IPS-18a (cell line): ENCODE data around the gene CHSY1.

Source experiments
- H3K27ac ChIP-seq: one replicate; pipeline ENCODE4 v1.5.1; 2013; ENCODE audit warnings: low read length
- H3K27me3 ChIP-seq: one replicate; pipeline ENCODE4 v1.6.1; 2013; ENCODE audit warnings: mild to moderate bottlenecking, low read length; ENCODE audit not compliant: control insufficient read depth, insufficient read depth
- H3K36me3 ChIP-seq: one replicate; pipeline ENCODE4 v1.6.1; 2013; ENCODE audit warnings: low read depth, low read length; ENCODE audit not compliant: control insufficient read depth
- H3K4me1 ChIP-seq: one replicate; pipeline ENCODE4 v1.6.1; 2013; ENCODE audit warnings: low read depth, low read length; ENCODE audit not compliant: control insufficient read depth
- H3K4me3 ChIP-seq: one replicate; pipeline ENCODE4 v1.5.1; 2013; ENCODE audit warnings: low read length
- H3K9ac ChIP-seq: one replicate; pipeline ENCODE4 v1.6.1; 2013; ENCODE audit warnings: mild to moderate bottlenecking, low read length, moderate library complexity
- H3K9me3 ChIP-seq: one replicate; pipeline ENCODE4 v1.6.1; 2013; ENCODE audit warnings: low read depth, low read length; ENCODE audit not compliant: control insufficient read depth

CHSY1 gene

DNA sequence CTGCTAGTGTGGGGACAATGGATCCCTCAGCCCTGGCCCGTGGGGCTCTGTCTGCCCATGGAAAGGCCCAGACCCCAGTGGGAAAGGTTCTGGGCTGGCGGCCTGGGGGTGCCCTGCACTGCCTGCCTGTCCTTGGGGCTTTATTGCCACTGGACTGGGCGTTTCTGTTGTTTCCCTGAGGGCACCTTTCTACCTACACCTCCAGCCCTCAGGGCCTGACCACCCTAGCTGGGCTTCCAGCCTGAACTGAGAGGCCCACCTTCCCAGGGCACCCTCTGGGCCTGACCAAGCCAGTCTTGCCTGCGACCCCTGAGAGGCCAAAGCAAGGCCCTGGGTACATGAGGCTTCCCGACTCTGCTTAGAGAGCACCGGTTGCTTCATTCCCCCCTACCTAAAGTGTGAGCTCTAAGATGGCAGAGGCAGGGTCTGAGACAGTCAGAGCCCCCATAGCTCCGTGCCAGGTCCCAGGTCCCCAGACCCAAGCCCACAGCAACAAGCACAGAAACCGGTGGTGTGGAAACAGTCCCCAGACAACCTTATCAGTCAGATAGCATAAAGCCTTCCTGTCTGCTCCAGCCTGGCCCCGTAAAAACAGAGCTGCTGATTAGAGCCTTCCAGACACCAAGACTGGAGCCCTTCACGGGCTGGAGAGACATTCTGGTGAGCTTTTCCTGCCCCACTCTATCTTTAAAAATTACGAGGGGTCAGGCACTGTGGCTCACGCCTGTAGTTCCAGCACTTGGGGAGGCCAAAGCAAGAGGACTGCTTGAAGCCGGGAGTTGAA is 102.8 kb downstream of the CHSY1 start:
- Histone ChIP-seq H3K4me3 (no peak overlapping the region), H3K4me1 (no peaks in the 10 kb centered on the region), H3K9me3 (no peaks in the 10 kb centered on the region), H3K36me3 (no peaks in the 10 kb centered on the region), H3K9ac (no peak overlapping the region), H3K27me3 (no peaks in the 10 kb centered on the region), H3K27ac (no peak overlapping the region)

- H3K4me1 ChIP-seq = no peaks in the 10 kb centered on the region
- H3K36me3 ChIP-seq = no peaks in the 10 kb centered on the region
- no peak overlapping the region for H3K27ac ChIP-seq
- H3K27me3 ChIP-seq = no peaks in the 10 kb centered on the region
- H3K9ac ChIP-seq = no peak overlapping the region
- no peak overlapping the region for H3K4me3 ChIP-seq
- H3K9me3 ChIP-seq = no peaks in the 10 kb centered on the region
These were observed 103.5 kb downstream of the CHSY1 start for GRCh38 chr15:101148166-101148880.

GRCh38 chr15:101147181-101147580 is 104.7 kb downstream of the CHSY1 start:
- Histone ChIP-seq H3K4me3 (no peak overlapping the region), H3K27me3 (no peaks in the 10 kb centered on the region), H3K36me3 (no peaks in the 10 kb centered on the region), H3K27ac (no peak overlapping the region), H3K4me1 (no peaks in the 10 kb centered on the region), H3K9ac (no peak overlapping the region), H3K9me3 (no peaks in the 10 kb centered on the region)

GRCh38 chr15:101146118-101146702 is 105.6 kb downstream of the CHSY1 start:
- no peaks in the 10 kb centered on the region for H3K27me3 ChIP-seq
- H3K4me3 ChIP-seq = no peak overlapping the region
- H3K9me3 ChIP-seq = no peaks in the 10 kb centered on the region
- no peaks in the 10 kb centered on the region for H3K36me3 ChIP-seq
- no peak overlapping the region for H3K27ac ChIP-seq
- H3K9ac ChIP-seq = no peak overlapping the region
- no peaks in the 10 kb centered on the region for H3K4me1 ChIP-seq

- H3K27ac ChIP-seq = no peak overlapping the region
- H3K9ac ChIP-seq = no peak overlapping the region
- no peaks in the 10 kb centered on the region for H3K4me1 ChIP-seq
- H3K9me3 ChIP-seq = no peaks in the 10 kb centered on the region
- H3K27me3 ChIP-seq = no peaks in the 10 kb centered on the region
- H3K4me3 ChIP-seq = no peak overlapping the region
- H3K36me3 ChIP-seq = no peaks in the 10 kb centered on the region
These were observed 106.5 kb downstream of the CHSY1 start for GRCh38 chr15:101145362-101145761.

DNA sequence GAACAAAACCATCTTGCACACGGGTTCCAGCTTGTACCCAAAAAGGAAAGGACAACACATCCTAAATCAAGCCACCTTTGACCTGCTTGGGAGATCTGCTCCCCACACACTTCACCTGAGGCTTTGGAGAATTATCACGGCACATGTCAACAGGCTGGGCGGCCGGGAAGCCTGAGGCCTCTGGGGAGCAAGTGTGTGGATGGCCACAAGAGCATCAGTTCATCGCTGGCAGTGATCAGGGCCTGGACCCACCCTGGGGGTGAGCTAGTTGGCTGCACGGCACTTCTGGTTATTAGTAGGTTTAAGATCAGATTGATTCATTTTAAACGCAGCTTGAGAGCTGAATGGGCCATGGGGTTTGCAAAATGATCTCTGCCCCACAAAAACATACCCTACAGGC is 108.5 kb downstream of the CHSY1 start:
- H3K27me3 ChIP-seq = no peaks in the 10 kb centered on the region
- H3K4me1 ChIP-seq = no peaks in the 10 kb centered on the region
- no peaks in the 10 kb centered on the region for H3K9me3 ChIP-seq
- no peak overlapping the region for H3K4me3 ChIP-seq
- H3K27ac ChIP-seq = no peak overlapping the region
- H3K36me3 ChIP-seq = no peaks in the 10 kb centered on the region
- no peak overlapping the region for H3K9ac ChIP-seq

DNA sequence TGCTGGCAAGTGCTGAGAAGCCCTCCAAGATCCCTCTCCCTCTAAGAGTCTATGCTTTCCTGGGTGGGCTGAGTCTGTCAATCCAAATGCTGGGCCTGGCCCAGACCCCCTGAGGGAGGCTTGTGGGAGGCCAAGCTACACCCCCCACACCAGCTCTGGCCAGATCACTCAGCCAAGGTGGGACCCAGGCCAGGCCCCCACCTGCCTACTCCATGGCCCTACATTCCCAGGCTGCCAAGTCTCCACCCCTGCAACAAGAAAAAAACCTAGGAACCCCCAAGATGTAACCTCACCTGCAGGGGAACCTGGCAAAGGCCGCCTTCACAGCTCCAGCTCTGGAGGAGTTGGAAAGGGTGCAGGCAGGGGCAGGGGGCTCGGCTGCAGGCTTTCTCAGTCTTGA is 109.1 kb downstream of the CHSY1 start:
- no peaks in the 10 kb centered on the region for H3K9me3 ChIP-seq
- H3K9ac ChIP-seq = no peak overlapping the region
- H3K36me3 ChIP-seq = no peaks in the 10 kb centered on the region
- no peaks in the 10 kb centered on the region for H3K4me1 ChIP-seq
- H3K27me3 ChIP-seq = no peaks in the 10 kb centered on the region
- H3K4me3 ChIP-seq = no peak overlapping the region
- H3K27ac ChIP-seq = no peak overlapping the region

- Histone ChIP-seq H3K4me1 (no peaks in the 10 kb centered on the region), H3K27ac (no peak overlapping the region), H3K27me3 (no peaks in the 10 kb centered on the region), H3K9ac (no peak overlapping the region), H3K9me3 (no peaks in the 10 kb centered on the region), H3K36me3 (no peaks in the 10 kb centered on the region), H3K4me3 (no peak overlapping the region)
These were observed 109.8 kb downstream of the CHSY1 start for GRCh38 chr15:101141926-101142527.

DNA sequence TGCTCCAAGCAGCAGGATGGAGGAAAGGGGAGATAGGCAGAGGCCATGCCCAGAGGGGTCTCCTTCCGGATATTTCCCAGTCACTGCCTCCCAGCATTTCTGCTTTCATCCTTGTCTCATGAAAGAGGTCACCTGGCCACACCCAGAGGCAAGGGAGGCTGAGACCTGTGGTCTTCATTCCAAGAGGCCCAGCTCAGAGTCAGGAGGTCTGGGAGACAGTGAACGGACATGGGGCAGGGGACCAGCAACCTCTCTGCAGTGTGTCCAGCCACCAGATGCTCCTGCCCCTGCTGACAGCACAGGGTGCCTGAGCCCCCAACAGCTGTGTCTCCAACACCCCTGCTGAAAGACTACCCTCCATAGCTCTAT is 111.2 kb downstream of the CHSY1 start:
- Histone ChIP-seq H3K36me3 (no peaks in the 10 kb centered on the region), H3K9me3 (no peaks in the 10 kb centered on the region), H3K27ac (no peak overlapping the region), H3K27me3 (no peaks in the 10 kb centered on the region), H3K9ac (no peak overlapping the region), H3K4me3 (no peak overlapping the region), H3K4me1 (no peaks in the 10 kb centered on the region)

DNA sequence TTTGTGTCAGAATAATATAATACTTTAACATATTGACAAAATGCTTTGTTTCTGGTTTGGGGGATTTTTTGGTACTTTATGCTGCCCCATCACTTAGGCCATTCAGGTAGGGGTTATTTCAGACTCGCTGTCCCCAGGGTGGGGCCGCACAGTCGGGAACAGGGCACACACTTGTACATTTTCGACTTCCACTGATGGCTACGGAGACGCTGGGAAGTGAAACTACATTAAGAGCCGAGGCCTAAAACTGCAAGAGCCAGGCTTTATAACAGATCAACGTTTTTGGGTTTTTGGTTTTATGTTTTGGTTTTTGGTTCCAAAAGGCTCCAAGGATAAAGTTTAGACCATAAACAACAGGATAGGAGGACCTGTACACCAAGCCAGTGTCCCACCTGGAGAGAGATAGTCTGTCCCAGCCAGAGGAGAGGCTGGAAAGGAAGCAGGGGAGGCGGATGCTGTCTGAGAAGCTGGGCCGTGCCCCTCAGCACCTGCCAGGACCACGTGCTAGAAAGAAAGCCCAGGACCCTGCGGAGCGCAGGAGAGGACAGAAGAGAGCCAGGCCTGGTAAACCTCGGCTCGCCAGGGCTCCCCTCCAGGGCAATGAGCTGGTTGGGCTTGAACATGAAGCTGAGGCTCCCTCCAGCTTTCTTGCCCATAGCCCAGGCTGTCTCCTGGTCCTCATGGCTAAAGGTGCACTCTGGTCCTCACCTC is 111.7 kb downstream of the CHSY1 start:
- Histone ChIP-seq H3K36me3 (no peaks in the 10 kb centered on the region), H3K4me3 (no peak overlapping the region), H3K9me3 (no peaks in the 10 kb centered on the region), H3K27ac (no peak overlapping the region), H3K4me1 (no peaks in the 10 kb centered on the region), H3K9ac (no peak overlapping the region), H3K27me3 (no peaks in the 10 kb centered on the region)
